ENCODE measurements around the gene DBR1. TPM values are rescaled to one million over a fixed set of nuclear protein-coding genes. Genes with fewer than 3 reads are reported as not detected.

Gene DBR1
- total and polyA plus RNA-seq, 2 of the 13 experiments (the other 11 are each of a cell fraction or from before 2014, with no cell fraction given): 6.4 to 16.7 TPM

- no peak for TF ChIP-seq RERE (CRISPR knock-in tag; IDR thresholded peaks at IDR 0.05; ENCODE audit: low read depth)
- TF ChIP-seq RFXAP (CRISPR knock-in tag; IDR thresholded peaks at IDR 0.05; ENCODE audit: borderline replicate concordance): no peak
- TF ChIP-seq ZBTB10 (CRISPR knock-in tag; IDR thresholded peaks at IDR 0.05; ENCODE audit: borderline replicate concordance): 0 out of 2 replicates have a peak, but pooled peaks have one; percentile 47
- TF ChIP-seq ZBTB7B (CRISPR knock-in tag; IDR thresholded peaks at IDR 0.05): no peak
- TF ChIP-seq ATF7 (IDR thresholded peaks at IDR 0.05): no peak
- no peak for TF ChIP-seq ATF7 (CRISPR knock-in tag; IDR thresholded peaks at IDR 0.05)
- TF ChIP-seq SATB2 (CRISPR knock-in tag; IDR thresholded peaks at IDR 0.05): no peak
- peak; percentile 51; the same call in 1 of the 2 replicates for TF ChIP-seq CSRNP1 (CRISPR knock-in tag; IDR thresholded peaks at IDR 0.05)
- no peak for TF ChIP-seq FOXO1 (CRISPR knock-in tag; IDR thresholded peaks at IDR 0.05)
- TF ChIP-seq ZNF580 (CRISPR knock-in tag; IDR thresholded peaks at IDR 0.05; ENCODE audit: borderline replicate concordance, low read depth): no peak
- no peak for TF ChIP-seq PBX3 (CRISPR knock-in tag; IDR thresholded peaks at IDR 0.05; ENCODE audit: borderline replicate concordance)
- peak; percentile 6 for TF ChIP-seq CBX1 (IDR thresholded peaks at IDR 0.05; ENCODE audit: low read depth)
- TF ChIP-seq POGZ (CRISPR knock-in tag; IDR thresholded peaks at IDR 0.05): no peak
- TF ChIP-seq ZNF124 (CRISPR knock-in tag; IDR thresholded peaks at IDR 0.05): no peak
- TF ChIP-seq HNF4G (IDR thresholded peaks at IDR 0.05; ENCODE audit: borderline replicate concordance, low read depth, low read length): no peak; the same call in 1 of the 2 replicates
- no peak for TF ChIP-seq HNF4G (CRISPR knock-in tag; IDR thresholded peaks at IDR 0.05; ENCODE audit: borderline replicate concordance, low read depth)
- no peak for TF ChIP-seq MED8 (CRISPR knock-in tag; IDR thresholded peaks at IDR 0.05; ENCODE audit: insufficient replicate concordance)
Measured at GRCh38 chr3:138114988-138115971, 59.4 kb downstream of the DBR1 start, which contains the start of gene DZIP1L (continued).
